Vagina (tissue), 2 donors: ENCODE measurements around the gene CDAN1.

Experiments used
- CTCF ChIP-seq, 3 experiments: fragments of 450-650 bp in 2 of 3; fragments of 200-600 bp in 1 of 3; sonication (generic) in 1 of 3; IDR thresholded peaks; one replicate each; pipeline ENCODE4 v1.5.1; 2017 to 2019; ENCODE audit warnings: antibody characterized with exemption in 3 of 3, mild to moderate bottlenecking in 2 of 3, moderate library complexity in 2 of 3
- POLR2AphosphoS5 ChIP-seq, 2 donors: sonication (generic); formaldehyde crosslinking; IDR thresholded peaks; one replicate each; pipeline ENCODE4 v1.9.0; 2017; ENCODE audit warnings: antibody characterized with exemption in 2 of 2, mild to moderate bottlenecking in 2 of 2, low read depth in 1 of 2; ENCODE audit not compliant: insufficient read depth in 1 of 2

DNA sequence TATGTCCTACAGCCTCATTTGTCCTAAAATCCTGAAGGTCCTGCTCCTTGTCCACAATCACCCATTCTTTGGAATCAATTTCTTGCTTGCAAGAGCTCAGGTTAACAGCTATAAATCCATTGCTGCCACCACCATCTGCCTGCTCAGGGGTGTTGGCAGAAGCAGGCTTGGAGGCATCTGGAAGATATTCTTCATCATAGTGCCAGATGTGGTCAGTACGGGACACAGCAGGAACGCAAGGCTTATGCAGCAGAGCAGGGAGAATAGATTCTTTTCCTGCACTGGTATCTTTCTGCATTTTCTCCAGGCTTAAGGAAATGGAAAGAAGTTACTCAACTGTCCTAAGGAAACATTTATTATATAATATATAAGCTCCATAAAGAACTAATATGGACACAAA lies 38.5 kb upstream of the CDAN1 start:
- TF ChIP-seq CTCF (IDR thresholded peaks at IDR 0.05) (no peak), POLR2AphosphoS5 (IDR thresholded peaks at IDR 0.05; ENCODE audit: insufficient read depth in 1 of 2, low read depth in 1 of 2) (no peak)
